Peyer's patch (tissue), 4 donors: ENCODE data around the gene OR52E6. TPM values are rescaled to one million over a fixed set of nuclear protein-coding genes. Genes with fewer than 3 reads are reported as not detected.

ENCODE experiments used
- DNase-seq, 3 donors: peaks; one replicate each; pipeline ENCODE4 v3.0.0-alpha.2; 2017 to 2019
- H3K27ac ChIP-seq, 4 donors: fragments of 200-600 bp; sonication (generic); one replicate each; pipeline ENCODE4 v1.5.1; 2016 to 2019
- H3K27me3 ChIP-seq, 2 donors: fragments of 200-600 bp; sonication (generic); one replicate each; pipeline ENCODE4 v1.5.1; 2019
- H3K36me3 ChIP-seq, 3 donors: fragments of 200-600 bp; sonication (generic); one replicate each; pipeline ENCODE4 v1.5.1; 2016 to 2019
- H3K4me1 ChIP-seq, 4 donors: fragments of 200-600 bp; sonication (generic); one replicate each; pipeline ENCODE4 v1.5.1; 2016 to 2019
- H3K4me3 ChIP-seq, 4 donors: fragments of 200-600 bp; sonication (generic); 1 replicate in 3 of 4; 2 replicates in 1 of 4; pipeline ENCODE4 v1.5.1; 2016 to 2019; ENCODE audit warnings: mild to moderate bottlenecking in 1 of 4
- H3K9me3 ChIP-seq, 4 donors: fragments of 200-600 bp; sonication (generic); one replicate each; pipeline ENCODE4 v1.5.1; 2016 to 2019; ENCODE audit warnings: mild to moderate bottlenecking in 1 of 4
- CTCF ChIP-seq, 6 experiments: fragments of 450-650 bp in 4 of 6; fragments of 200-600 bp in 2 of 6; sonication (generic) in 1 of 6; IDR thresholded peaks; one replicate each; pipeline ENCODE4 v1.5.1; 2017 to 2019; ENCODE audit warnings: antibody characterized with exemption in 6 of 6, mild to moderate bottlenecking in 3 of 6, moderate library complexity in 1 of 6
- POLR2A ChIP-seq, 2 donors: fragments of 450-650 bp; IDR thresholded peaks; one replicate each; pipeline ENCODE4 v1.5.1; 2017; ENCODE audit warnings: antibody characterized with exemption in 2 of 2, mild to moderate bottlenecking in 2 of 2, moderate library complexity in 2 of 2
- total RNA-seq, 4 donors: library from RNA; depleted of rRNA; stranded (reverse); fragments of >200 nt; gene quantifications; one replicate each; pipeline ENCODE4 v1.1.0, GENCODE V29; 2016

The OR52E6 gene
- not detected for total RNA-seq

GRCh38 chr11:5841797-5842196 lies at the start of gene OR52E6:
Gene OR52E6, minus strand, starts transcription at chr11:5841897. Its CDS starts 0 bp downstream, at chr11:5841897.
- Histone ChIP-seq H3K36me3 (no peaks in the 10 kb centered on the region), H3K4me1 (no peaks in the 10 kb centered on the region), H3K27me3 (no peaks in the 10 kb centered on the region), H3K27ac (no peak within 1 kb of the TSS), H3K9me3 (no peaks in the 10 kb centered on the region), H3K4me3 (no peak within 1 kb of the TSS)
- no peak for DNase-seq
- TF ChIP-seq CTCF (IDR thresholded peaks at IDR 0.05) (no peak), POLR2A (IDR thresholded peaks at IDR 0.05) (no peak)

GRCh38 chr11:5891216-5891800 lies 49.6 kb upstream of the OR52E6 start:
- H3K36me3 ChIP-seq: no peaks in the 10 kb centered on the region
- DNase-seq: no peak
- no peaks in the 10 kb centered on the region for H3K27me3 ChIP-seq
- H3K27ac ChIP-seq: no peak overlapping the region
- no peaks in the 10 kb centered on the region for H3K4me1 ChIP-seq
- no peak overlapping the region for H3K4me3 ChIP-seq
- TF ChIP-seq CTCF (IDR thresholded peaks at IDR 0.05) (peak in 4 of 6 experiments; percentile 23 to 39 (median 28)), POLR2A (IDR thresholded peaks at IDR 0.05) (no peak)
- no peaks in the 10 kb centered on the region for H3K9me3 ChIP-seq

- H3K36me3 ChIP-seq: no peaks in the 10 kb centered on the region
- no peaks in the 10 kb centered on the region for H3K4me1 ChIP-seq
- H3K9me3 ChIP-seq: no peaks in the 10 kb centered on the region
- no peaks in the 10 kb centered on the region for H3K27me3 ChIP-seq
- H3K4me3 ChIP-seq: no peak overlapping the region
- no peak overlapping the region for H3K27ac ChIP-seq
- TF ChIP-seq POLR2A (IDR thresholded peaks at IDR 0.05) (no peak), CTCF (IDR thresholded peaks at IDR 0.05) (no peak)
- DNase-seq: no peak
Observed at GRCh38 chr11:5887661-5888060, 46.0 kb upstream of the OR52E6 start.

- no peaks in the 10 kb centered on the region for H3K4me1 ChIP-seq
- H3K36me3 ChIP-seq: no peaks in the 10 kb centered on the region
- H3K4me3 ChIP-seq: no peak overlapping the region
- TF ChIP-seq CTCF (IDR thresholded peaks at IDR 0.05) (no peak), POLR2A (IDR thresholded peaks at IDR 0.05) (no peak)
- DNase-seq: no peak
- H3K27me3 ChIP-seq: no peaks in the 10 kb centered on the region
- H3K9me3 ChIP-seq: no peaks in the 10 kb centered on the region
- H3K27ac ChIP-seq: no peak overlapping the region
Observed at GRCh38 chr11:5887172-5887571, 45.5 kb upstream of the OR52E6 start.

- H3K4me1 ChIP-seq: no peaks in the 10 kb centered on the region
- no peaks in the 10 kb centered on the region for H3K36me3 ChIP-seq
- H3K27ac ChIP-seq: no peak overlapping the region
- H3K9me3 ChIP-seq: no peaks in the 10 kb centered on the region
- H3K27me3 ChIP-seq: no peaks in the 10 kb centered on the region
- TF ChIP-seq CTCF (IDR thresholded peaks at IDR 0.05) (no peak), POLR2A (IDR thresholded peaks at IDR 0.05) (no peak)
- no peak overlapping the region for H3K4me3 ChIP-seq
- no peak for DNase-seq
Observed at GRCh38 chr11:5881756-5882155, 40.1 kb upstream of the OR52E6 start.

GRCh38 chr11:5880329-5880728 lies 38.6 kb upstream of the OR52E6 start, which contains the start of gene OR52E4:
Gene OR52E4, plus strand, starts transcription at chr11:5880629. Its CDS starts 3,664 bp downstream, at chr11:5884293.
- H3K4me3 ChIP-seq: no peak within 1 kb of the TSS
- H3K27ac ChIP-seq: no peak within 1 kb of the TSS
- H3K4me1 ChIP-seq: no peaks in the 10 kb centered on the region
- H3K9me3 ChIP-seq: no peaks in the 10 kb centered on the region
- no peaks in the 10 kb centered on the region for H3K27me3 ChIP-seq
- TF ChIP-seq CTCF (IDR thresholded peaks at IDR 0.05) (no peak), POLR2A (IDR thresholded peaks at IDR 0.05) (no peak)
- H3K36me3 ChIP-seq: no peaks in the 10 kb centered on the region
- no peak for DNase-seq
